Astrocyte (in vitro differentiated cells and primary cell): ENCODE measurements around the gene INPP4B.

Experiments
- EZH2 ChIP-seq: IDR thresholded peaks from 2 replicates; pipeline ENCODE4 v1.6.1; 2012; ENCODE audit warnings: mild to moderate bottlenecking, low read length, inconsistent platforms; ENCODE audit not compliant: insufficient read depth
- TF ChIP-seq, protein P1 (sequence below): IDR thresholded peaks from 2 replicates; pipeline ENCODE4 v1.5.1; 2011; ENCODE audit warnings: low read depth, mild to moderate bottlenecking, inconsistent platforms, low read length, moderate library complexity; ENCODE audit not compliant: insufficient read depth

DNA sequence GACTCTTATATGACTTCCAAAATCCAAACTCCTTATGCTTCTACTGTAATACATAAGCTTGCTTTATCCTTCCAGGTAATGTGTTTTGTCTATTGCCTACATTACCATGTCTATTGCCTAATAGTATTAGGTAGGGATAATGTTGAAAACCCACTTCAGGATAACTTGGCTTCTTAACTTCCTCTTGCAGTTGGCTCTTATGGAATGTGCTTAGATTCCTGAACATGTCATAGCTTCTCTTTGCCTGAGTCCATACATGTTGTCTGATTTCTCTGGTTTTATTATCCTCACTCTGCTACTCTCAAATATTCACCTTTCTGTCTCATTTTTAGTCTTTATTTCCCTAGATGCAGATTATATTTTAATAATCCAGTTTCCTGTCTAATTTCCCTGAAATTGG, 609.8 kb downstream of the INPP4B start:
- TF ChIP-seq, protein P1, sequence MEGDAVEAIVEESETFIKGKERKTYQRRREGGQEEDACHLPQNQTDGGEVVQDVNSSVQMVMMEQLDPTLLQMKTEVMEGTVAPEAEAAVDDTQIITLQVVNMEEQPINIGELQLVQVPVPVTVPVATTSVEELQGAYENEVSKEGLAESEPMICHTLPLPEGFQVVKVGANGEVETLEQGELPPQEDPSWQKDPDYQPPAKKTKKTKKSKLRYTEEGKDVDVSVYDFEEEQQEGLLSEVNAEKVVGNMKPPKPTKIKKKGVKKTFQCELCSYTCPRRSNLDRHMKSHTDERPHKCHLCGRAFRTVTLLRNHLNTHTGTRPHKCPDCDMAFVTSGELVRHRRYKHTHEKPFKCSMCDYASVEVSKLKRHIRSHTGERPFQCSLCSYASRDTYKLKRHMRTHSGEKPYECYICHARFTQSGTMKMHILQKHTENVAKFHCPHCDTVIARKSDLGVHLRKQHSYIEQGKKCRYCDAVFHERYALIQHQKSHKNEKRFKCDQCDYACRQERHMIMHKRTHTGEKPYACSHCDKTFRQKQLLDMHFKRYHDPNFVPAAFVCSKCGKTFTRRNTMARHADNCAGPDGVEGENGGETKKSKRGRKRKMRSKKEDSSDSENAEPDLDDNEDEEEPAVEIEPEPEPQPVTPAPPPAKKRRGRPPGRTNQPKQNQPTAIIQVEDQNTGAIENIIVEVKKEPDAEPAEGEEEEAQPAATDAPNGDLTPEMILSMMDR: no peak
- TF ChIP-seq EZH2: no peak
